ENCODE results near the gene PIP. TPM values are rescaled to one million over a fixed set of nuclear protein-coding genes. Genes with fewer than 3 reads are reported as not detected.

PIP gene
- total and polyA plus RNA-seq, 2 of the 8 experiments (the other 6 are each of a cell fraction or from before 2014, with no cell fraction given): not detected

GRCh38 chr7:143129477-143129876 is 2.4 kb upstream of the PIP start:
- H3K27ac ChIP-seq (ENCODE audit: low read depth, low read length): no peak overlapping the region
- H2BK120ac ChIP-seq (replicated peaks; ENCODE audit: low read depth, low read length): no peak overlapping the region
- no peak overlapping the region for H3K18ac ChIP-seq (ENCODE audit: extremely low read depth, low read length)
- H4K91ac ChIP-seq (replicated peaks; ENCODE audit: insufficient read length, low read length): no peak overlapping the region
- no peak overlapping the region for H2BK12ac ChIP-seq (ENCODE audit: low read depth, low read length)
- no peaks in the 10 kb centered on the region for H3K79me1 ChIP-seq (ENCODE audit: low read depth, low read length)
- H4K20me1 ChIP-seq (replicated peaks in 1 of 2; ENCODE audit: control insufficient read depth in 1 of 2, insufficient read depth in 2 of 2, low read length in 2 of 2): no peaks in the 10 kb centered on the region
- H2AFZ ChIP-seq (ENCODE audit: low read length): no peak overlapping the region
- no peak overlapping the region for H3K4ac ChIP-seq (replicated peaks; ENCODE audit: insufficient read length, low read depth, low read length)
- H3K4me2 ChIP-seq (ENCODE audit: insufficient read depth in 1 of 2, low read depth in 2 of 2, low read length in 2 of 2): no peak overlapping the region
- no peak overlapping the region for H2BK15ac ChIP-seq (ENCODE audit: low read length)
- peaks cover 0 to 6% of the 10 kb centered on the region in 2 experiments; a peak in 3 of 4 replicates for H3K9me3 ChIP-seq (ENCODE audit: insufficient read depth in 2 of 2, low read depth in 1 of 2, low read length in 1 of 2)
- no peak overlapping the region for H3K23ac ChIP-seq (ENCODE audit: insufficient read length)
- H3K9ac ChIP-seq (replicated peaks in 1 of 4; ENCODE audit: extremely low read depth in 1 of 4, low read depth in 3 of 4, low read length in 3 of 4): no peak overlapping the region
- no peak overlapping the region for H3K56ac ChIP-seq (replicated peaks; ENCODE audit: insufficient read length, low read depth, low read length)
- CTCF ChIA-PET (ENCODE audit: partially characterized antibody): no interaction called here
- no peak overlapping the region for H2AK5ac ChIP-seq (ENCODE audit: low read depth, low read length)
- DNase-seq (ENCODE audit: low read depth in 1 of 2, low spot score in 2 of 2): no peak
- no peak overlapping the region for H3K14ac ChIP-seq (ENCODE audit: insufficient read length)
- H2BK5ac ChIP-seq (ENCODE audit: low read depth, low read length): no peak overlapping the region
- H3K4me1 ChIP-seq (replicated peaks in 1 of 4; ENCODE audit: control insufficient read depth in 3 of 4, insufficient read depth in 4 of 4, low read length in 3 of 4): no peaks in the 10 kb centered on the region
- H3K36me3 ChIP-seq (ENCODE audit: control insufficient read depth in 2 of 4, insufficient read depth in 4 of 4, low read length in 3 of 4): no peaks in the 10 kb centered on the region
- no peak overlapping the region for H4K8ac ChIP-seq (ENCODE audit: extremely low read depth, insufficient read depth, low read length)
- H3K4me3 ChIP-seq (ENCODE audit: extremely low read depth in 1 of 4, insufficient read depth in 2 of 4, low read depth in 3 of 4, low read length in 4 of 4): no peak overlapping the region
- no peak for FAIRE-seq
- no peaks in the 10 kb centered on the region; a peak in 1 of 7 replicates for H3K27me3 ChIP-seq (replicated peaks in 1 of 4; ENCODE audit: control insufficient read depth in 3 of 4, extremely low read depth in 1 of 4, insufficient read depth in 3 of 4, low read length in 3 of 4)
- no peak overlapping the region for H2BK20ac ChIP-seq (ENCODE audit: low read length)
- no peaks in the 10 kb centered on the region for H3K79me2 ChIP-seq (ENCODE audit: control insufficient read depth in 1 of 2, insufficient read depth in 2 of 2, low read length in 2 of 2)
- no peak overlapping the region for H4K5ac ChIP-seq (ENCODE audit: insufficient read length, low read depth, low read length)
- TF ChIP-seq CBX8 (IDR thresholded peaks at IDR 0.05; ENCODE audit: borderline replicate concordance, low read depth, low read length) (no peak), TCF12 (IDR thresholded peaks at IDR 0.05; ENCODE audit: low read depth, low read length) (no peak), POLR2A (IDR thresholded peaks at IDR 0.05; ENCODE audit: control extremely low read depth in 1 of 2, low read depth in 2 of 2, low read length in 2 of 2) (no peak), TEAD4 (IDR thresholded peaks at IDR 0.05; ENCODE audit: low read depth, low read length) (no peak), EP300 (IDR thresholded peaks at IDR 0.05; ENCODE audit: borderline replicate concordance in 1 of 2, low read depth in 2 of 2, low read length in 2 of 2) (no peak), HDAC6 (IDR thresholded peaks at IDR 0.05; ENCODE audit: low read depth, low read length) (no peak), PHF8 (conservative IDR thresholded peaks at IDR 0.05; ENCODE audit: low read depth, low read length) (no peak)
- no peaks in the 10 kb centered on the region for H3K23me2 ChIP-seq (ENCODE audit: low read depth, low read length)
- POLR2A ChIA-PET (ENCODE audit: partially characterized antibody): no interaction called here

Data from H1 (cell line).